K562 (cell line): Measurements from ENCODE around the gene PEX11B. TPM values are rescaled to one million over a fixed set of nuclear protein-coding genes. Genes with fewer than 3 reads are reported as not detected.

Experiments
- ARHGAP35 ChIP-seq: fragments of 450-650 bp; IDR thresholded peaks from 2 replicates; pipeline ENCODE4 v1.6.1; 2018; ENCODE audit not compliant: partially characterized antibody
- CREM ChIP-seq: IDR thresholded peaks from 2 replicates; pipeline ENCODE4 v1.6.1; 2014; ENCODE audit warnings: antibody characterized with exemption, low read depth
- EHMT2 ChIP-seq: fragments of 450-650 bp; IDR thresholded peaks from 2 replicates; pipeline ENCODE4 v1.6.1; 2018; ENCODE audit warnings: antibody characterized with exemption
- FOXA1 ChIP-seq: fragments of 450-650 bp; IDR thresholded peaks from 2 replicates; pipeline ENCODE4 v1.6.1; 2016; ENCODE audit warnings: mild to moderate bottlenecking, borderline replicate concordance
- FOXJ2 ChIP-seq: fragments of 200-800 bp; sonication (Bioruptor generic); IDR thresholded peaks from 2 replicates; pipeline ENCODE4 v1.6.1; 2016; ENCODE audit warnings: missing genetic modification characterization, missing compliant biosample characterization
- MAFK ChIP-seq: IDR thresholded peaks from 2 replicates; pipeline ENCODE4 v1.6.1; 2011; ENCODE audit warnings: low read length, improper control_type of control experiment
- MCM2 ChIP-seq: fragments of 450-650 bp; IDR thresholded peaks from 2 replicates; pipeline ENCODE4 v1.6.1; 2017; ENCODE audit warnings: low read depth, mild to moderate bottlenecking
- MCM3 ChIP-seq: fragments of 450-650 bp; IDR thresholded peaks from 2 replicates; pipeline ENCODE4 v1.6.1; 2016
- PCBP1 ChIP-seq: fragments of 200-400 bp; formaldehyde crosslinking; IDR thresholded peaks from 2 replicates; pipeline ENCODE4 v1.6.1; 2018; ENCODE audit warnings: mild to moderate bottlenecking, low read depth, low read length; ENCODE audit not compliant: poor library complexity, severe bottlenecking
- SMARCA5 ChIP-seq: fragments of 450-650 bp; IDR thresholded peaks from 2 replicates; pipeline ENCODE4 v1.6.1; 2016
- XRCC4 ChIP-seq: IDR thresholded peaks from one replicate; pipeline ENCODE4 v1.6.1; 2011; ENCODE audit not compliant: insufficient read depth, insufficient read length; ENCODE audit errors: extremely low read depth
- YY1 ChIP-seq, 3 experiments: IDR thresholded peaks; 2 replicates each; pipeline ENCODE4 v1.6.1; 2011; ENCODE audit warnings: low read length in 2 of 3, mild to moderate bottlenecking in 2 of 3, moderate library complexity in 2 of 3, borderline replicate concordance in 1 of 3, control low read depth in 1 of 3, low read depth in 1 of 3; ENCODE audit not compliant: insufficient read depth in 3 of 3, insufficient replicate concordance in 2 of 3, control insufficient read depth in 1 of 3, insufficient read length in 1 of 3; ENCODE audit errors: extremely low read depth in 1 of 3
- ZNF174 ChIP-seq: fragments of 250-450 bp; sonication (Bioruptor Pico); IDR thresholded peaks from 2 replicates; pipeline ENCODE4 v1.4.0; 2020; ENCODE audit warnings: mild to moderate bottlenecking
- ZNF212 ChIP-seq: fragments of 450-650 bp; formaldehyde crosslinking; IDR thresholded peaks from 2 replicates; pipeline ENCODE4 v1.4.0; 2020; ENCODE audit warnings: mild to moderate bottlenecking
- polyA plus RNA-seq, 8 experiments: library from polyadenylated mRNA; depleted of rRNA in 4 of 8; stranded (reverse) in 5 of 8; unstranded in 3 of 8; fragments of >200 nt; fragmentation: Nextera tagmentation in 2 of 8; fragmentation: Illumina TruSeq in 1 of 8; extraction: Ambion mirVana in 2 of 8; extraction: Trizol in 1 of 8; gene quantifications; 2 replicates each; pipeline versions ENCODE4 v1.2.1 to v1.2.3, GENCODE V29; 2011 to 2014; ENCODE audit warnings: inconsistent platforms in 1 of 8, missing spikeins in 1 of 8
- total RNA-seq, 7 experiments: library from RNA; depleted of rRNA in 6 of 7; stranded (reverse); fragments of >200 nt in 6 of 7; fragmentation: Illumina TruSeq in 2 of 7; extraction: Trizol in 2 of 7; gene quantifications; 2 replicates each; pipeline versions ENCODE4 v1.2.1 to v1.2.3, GENCODE V29; 2011 to 2021; ENCODE audit warnings: low replicate concordance in 1 of 7
- TF ChIP-seq, protein P1 (sequence below): fragments of 250-450 bp; sonication (Bioruptor Pico); IDR thresholded peaks from 2 replicates; pipeline ENCODE4 v1.5.0; 2021; ENCODE audit warnings: mild to moderate bottlenecking, moderate library complexity
- TF ChIP-seq, protein P2 (sequence below): sonication (generic); formaldehyde crosslinking; IDR thresholded peaks from 2 replicates; pipeline ENCODE4 v1.8.1; 2023; ENCODE audit warnings: mild to moderate bottlenecking, missing genetic modification reagents
- TF ChIP-seq, protein P3 (sequence below), 2 experiments: fragments of 450-650 bp; IDR thresholded peaks; 2 replicates each; pipeline ENCODE4 v1.6.1; 2018; ENCODE audit warnings: mild to moderate bottlenecking in 2 of 2, low read depth in 1 of 2; ENCODE audit not compliant: partially characterized antibody in 2 of 2
- TF ChIP-seq, protein P4 (sequence below): sonication (generic); formaldehyde crosslinking; IDR thresholded peaks from 2 replicates; pipeline ENCODE4 v1.8.0; 2023; ENCODE audit warnings: mild to moderate bottlenecking, missing genetic modification reagents

PEX11B gene
- total and polyA plus RNA-seq, 9 of the 15 experiments (the other 6 are each of a cell fraction or from before 2014, with no cell fraction given), result 13.2 to 60.0 (median 21.7) TPM

DNA sequence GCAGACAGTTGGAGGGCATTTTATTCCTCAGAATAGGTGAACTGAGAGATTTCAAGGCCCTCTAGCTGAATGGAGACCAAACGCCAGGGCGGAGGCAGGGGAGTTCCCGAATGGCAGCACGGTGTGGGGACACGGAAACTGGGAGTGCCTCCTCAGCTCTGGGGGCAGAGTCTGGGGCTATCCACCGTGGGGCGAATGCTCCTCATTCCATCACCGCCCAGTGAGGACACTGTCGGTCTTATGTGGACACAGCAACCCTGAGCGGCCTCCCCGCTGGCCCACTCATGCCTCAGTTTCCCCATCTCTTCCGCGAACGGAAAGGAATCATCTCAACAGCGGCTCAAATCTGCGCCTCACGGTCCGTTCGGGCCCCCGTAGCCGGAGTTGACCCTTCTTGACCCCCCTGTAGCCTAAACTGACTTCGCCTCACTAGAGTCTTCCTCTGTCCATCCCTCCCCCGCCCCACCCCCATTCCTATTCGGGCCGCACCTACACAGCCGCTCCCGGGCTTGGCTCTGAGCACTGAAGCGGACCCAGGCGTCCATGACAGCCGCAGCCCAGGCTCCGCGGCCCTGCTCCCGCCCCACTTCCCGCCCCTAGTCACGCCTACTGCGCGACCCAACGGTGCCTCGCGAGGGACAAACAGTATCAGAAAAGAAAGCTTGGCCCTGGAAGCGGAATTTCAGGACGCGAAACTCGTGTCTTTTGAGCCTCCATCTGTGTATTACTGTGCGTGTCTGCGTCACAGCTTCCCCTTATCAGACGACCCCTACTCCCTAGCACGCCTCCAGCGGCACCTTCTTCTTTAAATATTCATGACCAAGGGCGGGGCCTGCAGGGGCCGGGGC lies at the start of gene PEX11B (continued):
- no peak for TF ChIP-seq MCM3
- TF ChIP-seq PCBP1, result peak; percentile 53
- TF ChIP-seq, protein P1, sequence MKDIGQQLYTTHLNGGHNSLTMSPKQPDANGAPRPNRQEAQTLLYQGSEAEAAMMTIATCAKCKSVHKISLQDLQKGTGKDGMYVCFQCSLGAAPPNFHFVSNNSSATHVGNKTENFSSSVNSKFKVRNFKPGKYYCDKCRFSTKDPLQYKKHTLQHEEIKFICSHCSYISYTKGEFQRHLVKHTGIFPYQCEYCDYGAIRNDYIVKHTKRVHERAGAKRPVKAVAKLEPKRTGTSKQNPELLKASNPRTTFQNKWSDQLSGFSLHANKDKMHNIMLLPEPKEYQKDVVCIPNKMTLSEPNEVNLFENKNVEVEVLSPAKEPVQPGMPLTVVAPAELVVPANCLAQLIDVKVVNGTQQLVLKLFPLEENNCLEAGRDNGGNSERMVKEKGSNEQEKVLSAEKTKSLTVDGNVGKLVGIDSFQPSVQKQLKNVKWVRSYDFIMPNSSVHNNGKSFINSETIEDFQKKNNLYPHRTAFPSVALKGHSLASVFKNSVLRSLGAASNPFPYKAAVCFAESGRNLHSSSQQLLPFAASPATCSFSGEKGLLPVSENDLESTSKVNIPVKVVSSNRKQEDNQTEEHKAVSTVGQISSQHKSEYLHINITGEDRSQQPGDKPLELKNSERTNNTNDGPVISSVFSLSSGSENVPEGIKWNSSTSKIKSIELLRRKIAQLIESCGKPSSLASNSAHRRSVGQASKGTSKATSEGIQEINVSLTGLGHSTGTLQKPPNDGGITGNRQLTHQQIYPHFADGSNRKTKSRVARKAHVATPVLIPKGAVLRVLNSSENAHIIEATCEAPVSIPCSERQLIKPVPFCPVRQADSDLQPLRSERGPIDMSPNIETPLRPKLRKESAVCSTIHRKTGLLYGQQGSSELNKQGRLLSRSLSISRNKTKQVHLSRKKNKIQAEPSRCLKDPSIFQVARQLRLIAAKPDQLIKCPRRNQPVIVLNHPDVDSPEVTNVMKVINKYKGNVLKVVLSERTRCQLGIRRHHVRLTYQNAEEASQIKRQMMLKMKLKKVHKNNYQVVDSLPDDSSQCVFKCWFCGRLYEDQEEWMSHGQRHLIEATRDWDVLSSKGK (CRISPR knock-in tag), result no peak
- TF ChIP-seq, protein P2, sequence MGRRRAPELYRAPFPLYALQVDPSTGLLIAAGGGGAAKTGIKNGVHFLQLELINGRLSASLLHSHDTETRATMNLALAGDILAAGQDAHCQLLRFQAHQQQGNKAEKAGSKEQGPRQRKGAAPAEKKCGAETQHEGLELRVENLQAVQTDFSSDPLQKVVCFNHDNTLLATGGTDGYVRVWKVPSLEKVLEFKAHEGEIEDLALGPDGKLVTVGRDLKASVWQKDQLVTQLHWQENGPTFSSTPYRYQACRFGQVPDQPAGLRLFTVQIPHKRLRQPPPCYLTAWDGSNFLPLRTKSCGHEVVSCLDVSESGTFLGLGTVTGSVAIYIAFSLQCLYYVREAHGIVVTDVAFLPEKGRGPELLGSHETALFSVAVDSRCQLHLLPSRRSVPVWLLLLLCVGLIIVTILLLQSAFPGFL (CRISPR knock-in tag), result no peak
- TF ChIP-seq EHMT2, result no peak
- TF ChIP-seq, protein P3, sequence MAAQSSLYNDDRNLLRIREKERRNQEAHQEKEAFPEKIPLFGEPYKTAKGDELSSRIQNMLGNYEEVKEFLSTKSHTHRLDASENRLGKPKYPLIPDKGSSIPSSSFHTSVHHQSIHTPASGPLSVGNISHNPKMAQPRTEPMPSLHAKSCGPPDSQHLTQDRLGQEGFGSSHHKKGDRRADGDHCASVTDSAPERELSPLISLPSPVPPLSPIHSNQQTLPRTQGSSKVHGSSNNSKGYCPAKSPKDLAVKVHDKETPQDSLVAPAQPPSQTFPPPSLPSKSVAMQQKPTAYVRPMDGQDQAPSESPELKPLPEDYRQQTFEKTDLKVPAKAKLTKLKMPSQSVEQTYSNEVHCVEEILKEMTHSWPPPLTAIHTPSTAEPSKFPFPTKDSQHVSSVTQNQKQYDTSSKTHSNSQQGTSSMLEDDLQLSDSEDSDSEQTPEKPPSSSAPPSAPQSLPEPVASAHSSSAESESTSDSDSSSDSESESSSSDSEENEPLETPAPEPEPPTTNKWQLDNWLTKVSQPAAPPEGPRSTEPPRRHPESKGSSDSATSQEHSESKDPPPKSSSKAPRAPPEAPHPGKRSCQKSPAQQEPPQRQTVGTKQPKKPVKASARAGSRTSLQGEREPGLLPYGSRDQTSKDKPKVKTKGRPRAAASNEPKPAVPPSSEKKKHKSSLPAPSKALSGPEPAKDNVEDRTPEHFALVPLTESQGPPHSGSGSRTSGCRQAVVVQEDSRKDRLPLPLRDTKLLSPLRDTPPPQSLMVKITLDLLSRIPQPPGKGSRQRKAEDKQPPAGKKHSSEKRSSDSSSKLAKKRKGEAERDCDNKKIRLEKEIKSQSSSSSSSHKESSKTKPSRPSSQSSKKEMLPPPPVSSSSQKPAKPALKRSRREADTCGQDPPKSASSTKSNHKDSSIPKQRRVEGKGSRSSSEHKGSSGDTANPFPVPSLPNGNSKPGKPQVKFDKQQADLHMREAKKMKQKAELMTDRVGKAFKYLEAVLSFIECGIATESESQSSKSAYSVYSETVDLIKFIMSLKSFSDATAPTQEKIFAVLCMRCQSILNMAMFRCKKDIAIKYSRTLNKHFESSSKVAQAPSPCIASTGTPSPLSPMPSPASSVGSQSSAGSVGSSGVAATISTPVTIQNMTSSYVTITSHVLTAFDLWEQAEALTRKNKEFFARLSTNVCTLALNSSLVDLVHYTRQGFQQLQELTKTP (IDR thresholded peaks at IDR 0.05; ENCODE audit: low read depth in 1 of 2, partially characterized antibody in 2 of 2), result no peak
- TF ChIP-seq SMARCA5, result no peak
- peak in 2 of 3 experiments; percentile 88 to 89 for TF ChIP-seq YY1 (IDR thresholded peaks at IDR 0.05; ENCODE audit: borderline replicate concordance in 1 of 3, control insufficient read depth in 1 of 3, extremely low read depth in 1 of 3, insufficient read depth in 3 of 3, insufficient read length in 1 of 3, insufficient replicate concordance in 2 of 3, low read depth in 1 of 3, low read length in 2 of 3)
- TF ChIP-seq XRCC4, result no peak
- TF ChIP-seq ZNF174, result no peak
- TF ChIP-seq CREM, result peak; percentile 84
- no peak for TF ChIP-seq FOXJ2 (tag)
- TF ChIP-seq MCM2, result no peak
- TF ChIP-seq, protein P4, sequence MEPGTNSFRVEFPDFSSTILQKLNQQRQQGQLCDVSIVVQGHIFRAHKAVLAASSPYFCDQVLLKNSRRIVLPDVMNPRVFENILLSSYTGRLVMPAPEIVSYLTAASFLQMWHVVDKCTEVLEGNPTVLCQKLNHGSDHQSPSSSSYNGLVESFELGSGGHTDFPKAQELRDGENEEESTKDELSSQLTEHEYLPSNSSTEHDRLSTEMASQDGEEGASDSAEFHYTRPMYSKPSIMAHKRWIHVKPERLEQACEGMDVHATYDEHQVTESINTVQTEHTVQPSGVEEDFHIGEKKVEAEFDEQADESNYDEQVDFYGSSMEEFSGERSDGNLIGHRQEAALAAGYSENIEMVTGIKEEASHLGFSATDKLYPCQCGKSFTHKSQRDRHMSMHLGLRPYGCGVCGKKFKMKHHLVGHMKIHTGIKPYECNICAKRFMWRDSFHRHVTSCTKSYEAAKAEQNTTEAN (CRISPR knock-in tag), result no peak
- no peak for TF ChIP-seq MAFK
- TF ChIP-seq ARHGAP35, result no peak
- TF ChIP-seq FOXA1, result no peak
- TF ChIP-seq ZNF212 (CRISPR knock-in tag), result no peak
